ENCODE results near the gene CCDC3. TPM values are rescaled to one million over a fixed set of nuclear protein-coding genes. Genes with fewer than 3 reads are reported as not detected.
"Not testable (repeated sequence)": the region's sequence is repeated elsewhere in the genome, so short reads cannot be mapped to it uniquely, and the experiment has no call there.

CCDC3 gene
- total RNA-seq, 1 donor from 2014 or later: 10.2 TPM

DNA sequence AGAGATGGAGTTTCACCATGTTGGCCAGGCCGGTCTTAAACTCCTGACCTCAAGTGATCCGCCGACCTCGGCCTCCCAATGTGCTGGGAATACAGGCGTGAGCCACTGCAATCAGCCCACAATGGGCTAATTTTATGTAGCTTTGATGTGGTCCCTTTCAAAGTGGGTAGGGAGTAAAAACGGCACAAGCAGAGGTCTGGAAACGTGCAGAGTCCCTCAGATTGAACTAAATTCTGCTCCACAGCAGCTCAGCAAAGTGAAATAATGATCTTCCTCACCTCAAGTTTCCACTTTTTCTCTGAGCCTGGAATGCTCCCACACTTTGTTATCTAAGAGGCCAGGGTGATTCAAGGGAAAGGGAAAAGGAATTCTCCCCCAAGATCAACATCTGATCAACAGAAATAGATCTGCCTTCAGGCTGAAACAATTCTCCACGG is 6.1 kb downstream of the CCDC3 start:
- intact Hi-C loops (cut with DNase I): no loop called here
- H3K4me3 ChIP-seq: no peak overlapping the region
- ATAC-seq (no peak), DNase-seq (no peak)
- H3K36me3 ChIP-seq: no peaks in the 10 kb centered on the region
- peaks cover 2% of the 10 kb centered on the region for H3K27me3 ChIP-seq
- H3K4me1 ChIP-seq: no peaks in the 10 kb centered on the region
- H3K27ac ChIP-seq: no peak overlapping the region
- H3K9me3 ChIP-seq: no peaks in the 10 kb centered on the region
- TF ChIP-seq, protein P1, sequence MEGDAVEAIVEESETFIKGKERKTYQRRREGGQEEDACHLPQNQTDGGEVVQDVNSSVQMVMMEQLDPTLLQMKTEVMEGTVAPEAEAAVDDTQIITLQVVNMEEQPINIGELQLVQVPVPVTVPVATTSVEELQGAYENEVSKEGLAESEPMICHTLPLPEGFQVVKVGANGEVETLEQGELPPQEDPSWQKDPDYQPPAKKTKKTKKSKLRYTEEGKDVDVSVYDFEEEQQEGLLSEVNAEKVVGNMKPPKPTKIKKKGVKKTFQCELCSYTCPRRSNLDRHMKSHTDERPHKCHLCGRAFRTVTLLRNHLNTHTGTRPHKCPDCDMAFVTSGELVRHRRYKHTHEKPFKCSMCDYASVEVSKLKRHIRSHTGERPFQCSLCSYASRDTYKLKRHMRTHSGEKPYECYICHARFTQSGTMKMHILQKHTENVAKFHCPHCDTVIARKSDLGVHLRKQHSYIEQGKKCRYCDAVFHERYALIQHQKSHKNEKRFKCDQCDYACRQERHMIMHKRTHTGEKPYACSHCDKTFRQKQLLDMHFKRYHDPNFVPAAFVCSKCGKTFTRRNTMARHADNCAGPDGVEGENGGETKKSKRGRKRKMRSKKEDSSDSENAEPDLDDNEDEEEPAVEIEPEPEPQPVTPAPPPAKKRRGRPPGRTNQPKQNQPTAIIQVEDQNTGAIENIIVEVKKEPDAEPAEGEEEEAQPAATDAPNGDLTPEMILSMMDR (IDR thresholded peaks at IDR 0.05): no peak

GRCh38 chr10:12993595-12993994 is 7.9 kb downstream of the CCDC3 start:
- intact Hi-C loops (cut with DNase I): no loop called here
- no peak overlapping the region for H3K27ac ChIP-seq
- TF ChIP-seq, protein P1 (IDR thresholded peaks at IDR 0.05): no peak
- no peaks in the 10 kb centered on the region for H3K9me3 ChIP-seq
- H3K36me3 ChIP-seq: no peaks in the 10 kb centered on the region
- no peak overlapping the region for H3K4me3 ChIP-seq
- no peaks in the 10 kb centered on the region for H3K27me3 ChIP-seq
- no peaks in the 10 kb centered on the region for H3K4me1 ChIP-seq
- ATAC-seq: no peak
- no peak for DNase-seq

DNA sequence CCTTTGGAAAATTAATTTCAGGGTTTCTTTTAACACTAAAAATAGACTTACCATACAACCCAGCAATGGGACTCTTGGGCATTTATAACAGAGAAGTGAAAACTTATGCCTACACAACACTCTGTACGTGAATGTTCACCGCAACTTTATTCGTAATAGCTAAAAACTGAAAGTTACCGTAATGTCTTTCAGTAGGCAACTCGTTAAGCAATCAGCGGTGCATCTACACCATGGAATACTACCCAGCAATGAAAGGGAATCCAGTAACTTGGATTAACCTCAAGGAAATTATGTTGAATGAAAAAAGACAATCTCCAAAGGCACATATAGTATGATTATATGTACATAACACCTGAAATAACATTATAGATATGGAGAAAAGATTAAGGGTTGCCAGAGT is 16.2 kb downstream of the CCDC3 start:
- H3K27me3 ChIP-seq: no peaks in the 10 kb centered on the region
- H3K4me3 ChIP-seq: no peak overlapping the region
- ATAC-seq (no peak), DNase-seq (no peak)
- H3K27ac ChIP-seq: no peak overlapping the region
- H3K4me1 ChIP-seq: no peaks in the 10 kb centered on the region
- H3K9me3 ChIP-seq: no peaks in the 10 kb centered on the region
- TF ChIP-seq, protein P1 (IDR thresholded peaks at IDR 0.05): no peak
- no peaks in the 10 kb centered on the region for H3K36me3 ChIP-seq
- intact Hi-C loops (cut with DNase I): no loop called here

DNA sequence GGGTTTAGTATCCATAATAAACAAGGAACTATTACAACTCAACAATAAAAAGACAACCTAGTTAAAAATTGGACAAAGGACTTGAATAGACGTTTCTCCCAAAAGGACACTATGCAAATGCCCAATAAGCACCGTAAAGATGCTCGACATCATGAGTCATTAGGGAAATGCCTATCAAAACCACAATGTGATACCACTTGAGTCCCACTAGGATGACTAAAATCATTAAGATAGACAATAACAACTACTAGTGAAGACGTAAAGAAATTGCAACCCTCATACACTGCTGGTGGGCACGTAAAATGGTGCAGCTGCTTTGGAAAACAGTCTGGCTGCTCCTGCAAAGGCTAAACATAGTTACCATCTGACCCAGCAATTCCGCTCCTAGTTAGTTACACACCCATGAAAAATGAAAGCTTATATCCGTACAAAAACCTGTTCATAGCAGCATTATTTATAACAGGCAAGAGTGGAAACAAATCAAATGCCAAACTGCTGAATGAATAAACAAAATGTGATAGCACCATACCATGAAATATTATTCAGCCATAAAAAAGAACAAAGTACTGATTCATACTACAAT is 17.3 kb downstream of the CCDC3 start:
- Histone ChIP-seq H3K4me1 (no peaks in the 10 kb centered on the region), H3K4me3 (no peak overlapping the region), H3K36me3 (no peaks in the 10 kb centered on the region), H3K27ac (no peak overlapping the region), H3K27me3 (no peaks in the 10 kb centered on the region), H3K9me3 (no peaks in the 10 kb centered on the region)
- intact Hi-C loops (cut with DNase I): no loop called here
- no peak for ATAC-seq
- TF ChIP-seq, protein P1 (IDR thresholded peaks at IDR 0.05): no peak
- DNase-seq: no peak

- H3K27ac ChIP-seq; H3K9me3 ChIP-seq; H3K4me3 ChIP-seq; DNase-seq; H3K27me3 ChIP-seq; intact Hi-C loops (cut with DNase I); H3K4me1 ChIP-seq; H3K36me3 ChIP-seq; ATAC-seq: not testable (repeated sequence)
These were observed 17.9 kb downstream of the CCDC3 start for GRCh38 chr10:12983568-12983967.

DNA sequence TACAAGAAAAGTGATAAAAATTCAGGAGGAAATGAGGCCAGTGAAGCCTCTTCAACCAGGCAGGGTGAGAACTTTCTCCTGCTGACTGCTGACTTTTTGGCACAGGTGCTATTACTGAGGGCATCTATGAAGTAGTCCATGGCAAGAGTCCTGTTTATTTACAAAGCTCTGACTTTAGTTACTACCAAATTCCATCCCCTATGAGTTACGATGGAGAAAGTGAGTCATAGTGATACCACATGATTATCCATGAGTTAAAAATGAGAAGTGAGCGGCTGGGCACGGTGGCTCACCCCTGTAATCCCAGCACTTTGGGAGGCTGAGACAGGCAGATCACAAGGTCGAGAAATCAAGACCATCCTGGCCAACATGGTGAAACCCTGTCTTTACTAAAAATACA is 19.9 kb downstream of the CCDC3 start:
- Histone ChIP-seq H3K9me3 (no peaks in the 10 kb centered on the region), H3K27ac (no peak overlapping the region), H3K27me3 (no peaks in the 10 kb centered on the region), H3K4me1 (no peaks in the 10 kb centered on the region), H3K36me3 (no peaks in the 10 kb centered on the region), H3K4me3 (no peak overlapping the region)
- intact Hi-C loops (cut with DNase I): no loop called here
- DNase-seq (no peak), ATAC-seq (no peak)
- TF ChIP-seq, protein P1 (IDR thresholded peaks at IDR 0.05): no peak

All from upper lobe of right lung (tissue), 1 donor.